ENCODE measurements around the gene PCSK5. TPM values are rescaled to one million over a fixed set of nuclear protein-coding genes. Genes with fewer than 3 reads are reported as not detected.

The PCSK5 gene
- total RNA-seq, 2 experiments from 2014 or later: 0.76 TPM; not detected in 1

DNA sequence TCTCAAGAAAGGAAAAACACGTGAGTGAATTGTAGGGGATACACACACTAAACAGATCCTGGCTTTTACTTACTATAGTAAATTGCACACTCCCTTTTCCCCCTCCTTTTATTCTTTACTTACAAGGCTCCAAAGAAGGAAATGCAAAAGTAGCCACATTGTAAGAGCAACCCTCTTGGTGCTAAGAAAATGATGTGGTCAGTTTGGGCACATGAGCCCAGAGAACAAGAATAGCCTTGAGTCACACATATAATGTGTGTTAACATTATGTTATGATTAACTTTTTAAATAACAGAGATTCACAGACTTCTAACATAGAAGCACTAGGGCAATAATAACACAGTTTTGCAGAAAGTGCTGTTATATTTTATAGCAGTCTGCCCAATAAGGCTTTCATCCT, 48.5 kb downstream of the PCSK5 start:
- DNase-seq (ENCODE audit: low spot score): no peak
- no peak overlapping the region for H3K4me3 ChIP-seq (ENCODE audit: low read depth, low read length, poor library complexity, severe bottlenecking)
- CTCF ChIA-PET (ENCODE audit: unreplicated experiment): no interaction called here
- H2AFZ ChIP-seq (ENCODE audit: low read length): no peak overlapping the region
- H3K9me2 ChIP-seq (ENCODE audit: insufficient read depth, low read length): no peaks in the 10 kb centered on the region
- no peaks in the 10 kb centered on the region for H3K4me1 ChIP-seq (ENCODE audit: insufficient read depth, low read length, poor library complexity, severe bottlenecking)
- intact Hi-C loops (cut with micrococcal nuclease; ENCODE audit: unreplicated experiment): no loop called here
- no peaks in the 10 kb centered on the region for H3K9me3 ChIP-seq (ENCODE audit: low read length)
- H3K79me2 ChIP-seq (ENCODE audit: insufficient read depth, low read depth, low read length): no peaks in the 10 kb centered on the region
- POLR2A ChIA-PET: no interaction called here
- no peak overlapping the region for H3K4me2 ChIP-seq (ENCODE audit: low read length)
- no peak for TF ChIP-seq EZH2phosphoT487 (IDR thresholded peaks at IDR 0.05; ENCODE audit: borderline replicate concordance, low read depth, low read length)
- TF ChIP-seq, protein P1, sequence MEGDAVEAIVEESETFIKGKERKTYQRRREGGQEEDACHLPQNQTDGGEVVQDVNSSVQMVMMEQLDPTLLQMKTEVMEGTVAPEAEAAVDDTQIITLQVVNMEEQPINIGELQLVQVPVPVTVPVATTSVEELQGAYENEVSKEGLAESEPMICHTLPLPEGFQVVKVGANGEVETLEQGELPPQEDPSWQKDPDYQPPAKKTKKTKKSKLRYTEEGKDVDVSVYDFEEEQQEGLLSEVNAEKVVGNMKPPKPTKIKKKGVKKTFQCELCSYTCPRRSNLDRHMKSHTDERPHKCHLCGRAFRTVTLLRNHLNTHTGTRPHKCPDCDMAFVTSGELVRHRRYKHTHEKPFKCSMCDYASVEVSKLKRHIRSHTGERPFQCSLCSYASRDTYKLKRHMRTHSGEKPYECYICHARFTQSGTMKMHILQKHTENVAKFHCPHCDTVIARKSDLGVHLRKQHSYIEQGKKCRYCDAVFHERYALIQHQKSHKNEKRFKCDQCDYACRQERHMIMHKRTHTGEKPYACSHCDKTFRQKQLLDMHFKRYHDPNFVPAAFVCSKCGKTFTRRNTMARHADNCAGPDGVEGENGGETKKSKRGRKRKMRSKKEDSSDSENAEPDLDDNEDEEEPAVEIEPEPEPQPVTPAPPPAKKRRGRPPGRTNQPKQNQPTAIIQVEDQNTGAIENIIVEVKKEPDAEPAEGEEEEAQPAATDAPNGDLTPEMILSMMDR (conservative IDR thresholded peaks at IDR 0.05; ENCODE audit: low read length): no peak
- H3K36me3 ChIP-seq (ENCODE audit: insufficient read depth, low read length): no peaks in the 10 kb centered on the region
- no peak overlapping the region for H3K27ac ChIP-seq (ENCODE audit: low read depth, low read length, poor library complexity, severe bottlenecking)
- H4K20me1 ChIP-seq (ENCODE audit: insufficient read depth, low read length): no peaks in the 10 kb centered on the region
- no TSS peak for BruUV-seq (replicated peaks)

DNA sequence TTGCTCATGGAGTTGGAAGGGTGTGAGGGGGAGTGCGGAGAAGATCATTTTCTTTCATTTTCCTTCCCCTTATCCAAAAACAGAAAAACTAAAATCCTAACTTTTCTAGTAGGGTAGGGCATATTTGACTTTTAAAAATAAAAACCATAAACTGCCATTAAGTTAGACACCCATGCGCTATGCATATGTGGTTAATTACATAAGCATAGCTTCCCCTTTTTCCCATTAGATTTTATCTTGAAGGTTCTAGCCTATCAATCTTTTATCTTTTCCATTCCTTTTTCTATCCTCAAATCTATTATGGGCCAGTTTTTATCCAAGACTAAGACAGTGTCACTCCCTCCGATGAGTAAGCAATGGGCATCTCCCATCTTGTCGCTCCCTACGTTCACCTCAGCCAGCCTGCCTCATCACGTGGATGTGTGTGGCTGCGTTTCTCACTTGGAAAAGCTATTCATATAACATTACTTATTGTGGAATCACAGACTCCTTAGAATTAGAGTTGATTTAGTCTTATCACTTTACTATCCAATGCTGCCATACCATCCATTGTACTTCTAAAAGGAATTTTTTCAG, 49.2 kb downstream of the PCSK5 start:
- Histone ChIP-seq H3K27ac (ENCODE audit: low read depth, low read length, poor library complexity, severe bottlenecking) (no peak overlapping the region), H3K36me3 (ENCODE audit: insufficient read depth, low read length) (no peaks in the 10 kb centered on the region), H3K4me1 (ENCODE audit: insufficient read depth, low read length, poor library complexity, severe bottlenecking) (no peaks in the 10 kb centered on the region), H3K4me2 (ENCODE audit: low read length) (no peak overlapping the region), H3K79me2 (ENCODE audit: insufficient read depth, low read depth, low read length) (no peaks in the 10 kb centered on the region), H4K20me1 (ENCODE audit: insufficient read depth, low read length) (no peaks in the 10 kb centered on the region), H2AFZ (ENCODE audit: low read length) (no peak overlapping the region), H3K4me3 (ENCODE audit: low read depth, low read length, poor library complexity, severe bottlenecking) (no peak overlapping the region), H3K9me2 (ENCODE audit: insufficient read depth, low read length) (no peaks in the 10 kb centered on the region), H3K9me3 (ENCODE audit: low read length) (no peaks in the 10 kb centered on the region)
- no peak for DNase-seq (ENCODE audit: low spot score)
- no TSS peak for BruUV-seq (replicated peaks)
- ChIA-PET POLR2A (no interaction called here), CTCF (ENCODE audit: unreplicated experiment) (no interaction called here)
- intact Hi-C loops (cut with micrococcal nuclease; ENCODE audit: unreplicated experiment): no loop called here
- TF ChIP-seq EZH2phosphoT487 (IDR thresholded peaks at IDR 0.05; ENCODE audit: borderline replicate concordance, low read depth, low read length): no peak
- TF ChIP-seq, protein P1 (conservative IDR thresholded peaks at IDR 0.05; ENCODE audit: low read length): no peak

DNA sequence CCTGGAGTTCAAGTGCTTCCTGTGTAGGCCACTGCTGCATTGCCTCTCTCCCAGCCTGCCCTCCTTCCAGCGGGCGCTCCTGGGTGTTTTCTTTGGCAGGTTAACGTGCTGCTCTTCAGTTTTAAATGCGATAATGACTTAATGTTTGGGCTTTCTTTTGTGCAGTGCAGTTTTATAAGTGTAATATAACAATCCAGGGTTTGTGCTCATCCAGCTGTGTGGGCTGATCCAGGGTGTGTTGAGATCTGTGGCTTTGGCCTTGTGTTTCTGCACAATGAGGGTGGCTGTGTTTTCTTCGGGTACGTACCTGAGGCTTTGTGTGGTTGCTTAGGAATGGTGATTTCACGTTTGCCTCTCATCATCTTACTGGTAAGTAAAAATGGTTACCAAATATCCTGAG, 50.6 kb downstream of the PCSK5 start:
- Histone ChIP-seq H3K9me3 (ENCODE audit: low read length) (no peaks in the 10 kb centered on the region), H3K79me2 (ENCODE audit: insufficient read depth, low read depth, low read length) (no peaks in the 10 kb centered on the region), H3K9me2 (ENCODE audit: insufficient read depth, low read length) (no peaks in the 10 kb centered on the region), H3K4me1 (ENCODE audit: insufficient read depth, low read length, poor library complexity, severe bottlenecking) (no peaks in the 10 kb centered on the region), H3K36me3 (ENCODE audit: insufficient read depth, low read length) (no peaks in the 10 kb centered on the region), H2AFZ (ENCODE audit: low read length) (no peak overlapping the region), H3K27ac (ENCODE audit: low read depth, low read length, poor library complexity, severe bottlenecking) (no peak overlapping the region), H3K4me2 (ENCODE audit: low read length) (no peak overlapping the region), H3K4me3 (ENCODE audit: low read depth, low read length, poor library complexity, severe bottlenecking) (no peak overlapping the region), H4K20me1 (ENCODE audit: insufficient read depth, low read length) (no peaks in the 10 kb centered on the region)
- intact Hi-C loops (cut with micrococcal nuclease; ENCODE audit: unreplicated experiment): no loop called here
- no peak for DNase-seq (ENCODE audit: low spot score)
- no TSS peak for BruUV-seq (replicated peaks)
- POLR2A ChIA-PET: no interaction called here
- TF ChIP-seq EZH2phosphoT487 (IDR thresholded peaks at IDR 0.05; ENCODE audit: borderline replicate concordance, low read depth, low read length): no peak
- TF ChIP-seq, protein P1 (conservative IDR thresholded peaks at IDR 0.05; ENCODE audit: low read length): no peak
- CTCF ChIA-PET (ENCODE audit: unreplicated experiment): no interaction called here

Measured in OCI-LY7 (cell line).